Measurements from ENCODE around the gene SMS. TPM values are rescaled to one million over a fixed set of nuclear protein-coding genes. Genes with fewer than 3 reads are reported as not detected.

Gene SMS
- total RNA-seq, 1 experiment from 2014 or later: 172 TPM

- POLR2A ChIA-PET: no interaction called here
Measured at GRCh38 chrX:21962361-21962760, 21.9 kb downstream of the SMS start.

GRCh38 chrX:21963269-21963668 is 22.8 kb downstream of the SMS start:
- TF ChIP-seq SIN3A (IDR thresholded peaks at IDR 0.05; ENCODE audit: borderline replicate concordance, insufficient read depth, low read depth, low read length) (no peak), POLR2AphosphoS5 (IDR thresholded peaks at IDR 0.05; ENCODE audit: low read depth, low read length) (no peak), CTCF (IDR thresholded peaks at IDR 0.05) (no peak), TCF7L2 (IDR thresholded peaks at IDR 0.05; ENCODE audit: low read depth, low read length) (no peak)
- TF ChIP-seq, protein P1, sequence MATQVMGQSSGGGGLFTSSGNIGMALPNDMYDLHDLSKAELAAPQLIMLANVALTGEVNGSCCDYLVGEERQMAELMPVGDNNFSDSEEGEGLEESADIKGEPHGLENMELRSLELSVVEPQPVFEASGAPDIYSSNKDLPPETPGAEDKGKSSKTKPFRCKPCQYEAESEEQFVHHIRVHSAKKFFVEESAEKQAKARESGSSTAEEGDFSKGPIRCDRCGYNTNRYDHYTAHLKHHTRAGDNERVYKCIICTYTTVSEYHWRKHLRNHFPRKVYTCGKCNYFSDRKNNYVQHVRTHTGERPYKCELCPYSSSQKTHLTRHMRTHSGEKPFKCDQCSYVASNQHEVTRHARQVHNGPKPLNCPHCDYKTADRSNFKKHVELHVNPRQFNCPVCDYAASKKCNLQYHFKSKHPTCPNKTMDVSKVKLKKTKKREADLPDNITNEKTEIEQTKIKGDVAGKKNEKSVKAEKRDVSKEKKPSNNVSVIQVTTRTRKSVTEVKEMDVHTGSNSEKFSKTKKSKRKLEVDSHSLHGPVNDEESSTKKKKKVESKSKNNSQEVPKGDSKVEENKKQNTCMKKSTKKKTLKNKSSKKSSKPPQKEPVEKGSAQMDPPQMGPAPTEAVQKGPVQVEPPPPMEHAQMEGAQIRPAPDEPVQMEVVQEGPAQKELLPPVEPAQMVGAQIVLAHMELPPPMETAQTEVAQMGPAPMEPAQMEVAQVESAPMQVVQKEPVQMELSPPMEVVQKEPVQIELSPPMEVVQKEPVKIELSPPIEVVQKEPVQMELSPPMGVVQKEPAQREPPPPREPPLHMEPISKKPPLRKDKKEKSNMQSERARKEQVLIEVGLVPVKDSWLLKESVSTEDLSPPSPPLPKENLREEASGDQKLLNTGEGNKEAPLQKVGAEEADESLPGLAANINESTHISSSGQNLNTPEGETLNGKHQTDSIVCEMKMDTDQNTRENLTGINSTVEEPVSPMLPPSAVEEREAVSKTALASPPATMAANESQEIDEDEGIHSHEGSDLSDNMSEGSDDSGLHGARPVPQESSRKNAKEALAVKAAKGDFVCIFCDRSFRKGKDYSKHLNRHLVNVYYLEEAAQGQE (IDR thresholded peaks at IDR 0.05; ENCODE audit: insufficient read depth in 1 of 2, low read depth in 2 of 2, low read length in 1 of 2): no peak
- no peak overlapping the region for H3K4me3 ChIP-seq (ENCODE audit: low read depth in 2 of 2, low read length in 2 of 2)
- ATAC-seq (no peak), DNase-seq (ENCODE audit: low read depth, low spot score) (no peak)
- no peaks in the 10 kb centered on the region for H3K36me3 ChIP-seq (ENCODE audit: control insufficient read depth, insufficient read depth, low read length)
- peaks cover 42% of the 10 kb centered on the region for H3K4me1 ChIP-seq (ENCODE audit: control insufficient read depth, insufficient read depth, low read length)
- H3K9me3 ChIP-seq (ENCODE audit: control insufficient read depth, insufficient read depth, low read depth, low read length): no peaks in the 10 kb centered on the region
- in situ Hi-C loops (cut with HindIII; ENCODE audit: low pct_unique_long_range_greater_than_20kb, low sequenced_read_pairs): no loop called here
- ChIA-PET CTCF (no interaction called here), POLR2A (no interaction called here)
- H3K27me3 ChIP-seq (ENCODE audit: control insufficient read depth, insufficient read depth, low read length): no peaks in the 10 kb centered on the region
- no TSS peak for BruUV-seq (replicated peaks)
- intact Hi-C loops (cut with micrococcal nuclease; ENCODE audit: unreplicated experiment): no loop called here
- no peak overlapping the region for H3K27ac ChIP-seq (ENCODE audit: low read length)

More at GRCh38 chrX:21962361-21962760, 21.9 kb downstream of the SMS start:
- Histone ChIP-seq H3K4me1 (ENCODE audit: control insufficient read depth, insufficient read depth, low read length) (peaks cover 42% of the 10 kb centered on the region), H3K9me3 (ENCODE audit: control insufficient read depth, insufficient read depth, low read depth, low read length) (no peaks in the 10 kb centered on the region), H3K27ac (ENCODE audit: low read length) (no peak overlapping the region), H3K4me3 (ENCODE audit: low read depth in 2 of 2, low read length in 2 of 2) (no peak overlapping the region), H3K36me3 (ENCODE audit: control insufficient read depth, insufficient read depth, low read length) (no peaks in the 10 kb centered on the region), H3K27me3 (ENCODE audit: control insufficient read depth, insufficient read depth, low read length) (no peaks in the 10 kb centered on the region)
- ATAC-seq (no peak), DNase-seq (ENCODE audit: low read depth, low spot score) (no peak)
- in situ Hi-C loops (cut with HindIII; ENCODE audit: low pct_unique_long_range_greater_than_20kb, low sequenced_read_pairs): no loop called here
- intact Hi-C loops (cut with micrococcal nuclease; ENCODE audit: unreplicated experiment): no loop called here
- CTCF ChIA-PET: no interaction called here
- TF ChIP-seq TCF7L2 (IDR thresholded peaks at IDR 0.05; ENCODE audit: low read depth, low read length): no peak
- TF ChIP-seq, protein P1 (IDR thresholded peaks at IDR 0.05; ENCODE audit: insufficient read depth in 1 of 2, low read depth in 2 of 2, low read length in 1 of 2): no peak
- TF ChIP-seq POLR2AphosphoS5 (IDR thresholded peaks at IDR 0.05; ENCODE audit: low read depth, low read length): no peak
- no peak for TF ChIP-seq CTCF (IDR thresholded peaks at IDR 0.05)
- TF ChIP-seq SIN3A (IDR thresholded peaks at IDR 0.05; ENCODE audit: borderline replicate concordance, insufficient read depth, low read depth, low read length): no peak
- BruUV-seq (replicated peaks): no TSS peak
